IPS-11a (cell line): ENCODE measurements around the gene F2RL2.
"Not testable (repeated sequence)": the region's sequence is repeated elsewhere in the genome, so short reads cannot be mapped to it uniquely, and the experiment has no call there.

Source experiments
- H3K4me3 ChIP-seq: one replicate; pipeline ENCODE4 v1.5.1; 2013; ENCODE audit warnings: low read depth, low read length, control low read depth

The F2RL2 gene

DNA sequence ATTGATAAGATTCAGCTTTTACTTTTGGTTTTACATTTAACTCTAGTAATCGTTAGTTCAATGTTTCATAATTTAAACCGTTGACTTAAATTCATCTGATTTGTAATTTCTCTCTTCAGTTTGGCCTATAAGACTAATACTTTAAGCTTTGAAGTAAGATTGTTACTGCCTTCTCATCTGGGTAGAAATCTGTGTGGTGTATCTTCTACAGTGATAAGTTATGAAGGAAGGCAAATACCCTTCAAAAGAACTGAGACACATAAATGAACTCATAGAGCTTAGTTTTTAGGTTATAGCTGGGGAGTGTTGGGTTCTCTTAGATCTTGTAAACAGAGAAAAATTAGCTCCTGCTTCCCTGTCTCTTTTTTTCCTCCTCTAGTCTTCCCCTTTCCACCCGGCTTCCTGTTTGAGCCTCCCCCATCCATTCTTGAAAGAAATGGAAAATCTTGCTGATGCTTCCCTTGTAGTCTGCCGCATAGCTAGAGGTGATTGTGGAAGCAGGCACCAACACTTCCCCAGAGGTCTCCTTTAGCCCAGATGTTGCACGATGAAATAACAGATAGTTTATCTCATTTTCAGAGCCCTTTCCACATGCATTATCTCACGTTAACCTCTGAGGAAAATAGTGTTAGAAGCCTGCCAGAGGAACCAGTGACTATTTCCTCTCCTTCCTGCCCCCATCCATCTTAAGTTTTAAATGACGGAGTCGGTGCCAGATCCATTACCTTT is 2.0 kb upstream of the F2RL2 start:
- no peak overlapping the region for H3K4me3 ChIP-seq

DNA sequence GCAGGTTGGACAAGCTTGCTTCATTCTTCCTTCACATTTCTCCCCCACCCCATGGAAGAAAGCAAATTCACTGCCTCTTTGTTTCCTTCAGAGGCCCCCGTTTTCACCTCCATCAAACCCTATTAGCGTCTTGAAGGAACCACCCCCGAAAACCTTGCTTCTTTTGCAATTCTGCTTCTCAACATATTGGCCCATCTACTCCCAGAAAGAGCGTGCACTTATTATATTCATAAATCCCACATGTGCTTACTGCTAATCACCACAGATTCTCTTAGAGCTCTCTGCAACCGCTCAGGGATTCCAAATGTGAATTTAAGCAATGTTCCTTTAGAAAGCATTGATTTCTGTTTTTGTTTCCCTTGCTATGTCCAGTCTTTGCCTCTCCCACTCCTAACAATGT is 1.1 kb downstream of the F2RL2 start:
- H3K4me3 ChIP-seq: no peak overlapping the region

DNA sequence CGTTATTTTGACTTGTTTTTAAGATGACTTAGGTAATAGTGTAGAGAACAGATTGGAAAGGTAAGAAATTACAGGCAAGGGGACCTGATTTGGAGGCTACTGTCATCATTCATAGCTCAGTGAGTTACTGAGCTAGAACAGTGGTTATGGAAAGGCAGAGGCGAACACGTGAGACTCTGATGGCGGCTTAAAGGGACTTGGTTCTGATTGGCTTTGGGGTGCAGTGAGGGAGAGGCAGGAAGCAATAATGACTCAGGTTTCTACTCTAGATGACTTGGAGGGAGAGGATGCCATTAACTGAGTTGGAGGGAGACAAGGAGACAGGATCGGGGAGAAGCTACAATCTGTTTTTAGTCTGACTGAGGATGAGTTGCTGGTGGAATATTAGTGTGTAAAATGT is 3.0 kb downstream of the F2RL2 start:
- no peak overlapping the region for H3K4me3 ChIP-seq

DNA sequence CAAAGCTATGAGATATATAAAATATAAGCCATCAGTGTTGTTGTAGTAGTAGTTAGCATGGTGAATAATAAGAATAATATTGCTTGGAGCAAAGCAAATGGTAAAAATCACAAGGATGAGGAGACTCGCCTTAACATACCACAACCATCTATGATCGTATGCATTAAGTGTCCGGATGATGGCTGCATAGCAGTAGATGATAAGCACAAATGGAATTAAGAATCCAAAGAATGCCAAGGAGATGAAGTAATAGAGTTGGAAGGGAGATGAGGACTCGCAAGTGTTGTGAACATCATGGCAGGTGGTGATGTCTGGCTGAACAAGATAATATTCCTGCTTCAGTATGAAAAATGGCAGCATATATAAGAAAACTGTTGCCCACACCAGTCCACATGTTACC is 5.5 kb downstream of the F2RL2 start:
- no peak overlapping the region for H3K4me3 ChIP-seq

DNA sequence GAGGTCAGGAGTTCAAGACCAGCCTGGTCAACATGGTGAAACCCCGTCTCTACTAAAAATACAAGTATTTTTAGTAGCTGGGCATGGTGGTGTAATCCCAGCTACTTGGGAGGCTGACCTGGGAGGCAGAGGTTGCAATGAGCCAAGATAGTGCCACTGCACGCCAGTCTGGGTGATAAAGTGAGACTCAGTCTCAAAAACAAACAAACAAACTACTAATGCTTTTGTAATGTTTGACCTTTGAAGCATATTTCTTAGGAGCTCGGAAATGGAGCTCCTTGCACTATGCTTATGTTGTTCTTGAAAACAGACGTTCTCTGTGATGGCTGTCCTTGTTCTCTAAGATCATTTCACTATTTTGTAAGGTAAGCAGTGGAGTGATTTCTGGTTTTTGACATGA is 6.0 kb downstream of the F2RL2 start:
- H3K4me3 ChIP-seq: no peak overlapping the region

DNA sequence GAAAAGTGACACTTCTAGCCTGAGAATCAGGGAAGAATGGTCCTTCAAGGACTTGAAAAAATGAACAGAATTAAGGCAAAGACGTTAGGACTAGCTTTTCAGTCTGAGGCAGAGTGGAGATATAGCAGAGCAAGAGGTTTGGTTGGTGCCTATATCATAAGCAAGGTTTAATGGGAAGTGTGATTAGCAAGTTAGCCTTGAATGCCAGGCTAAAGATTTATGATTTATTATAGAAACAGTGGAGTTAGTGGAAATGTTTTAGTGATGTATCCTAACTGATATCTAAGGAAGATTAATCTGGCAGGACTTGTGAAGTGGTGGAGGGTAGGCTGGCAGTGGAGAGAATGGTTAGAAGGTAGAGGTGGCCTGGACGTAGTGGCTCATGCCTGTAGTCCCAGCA is 7.0 kb downstream of the F2RL2 start:
- H3K4me3 ChIP-seq: no peak overlapping the region

DNA sequence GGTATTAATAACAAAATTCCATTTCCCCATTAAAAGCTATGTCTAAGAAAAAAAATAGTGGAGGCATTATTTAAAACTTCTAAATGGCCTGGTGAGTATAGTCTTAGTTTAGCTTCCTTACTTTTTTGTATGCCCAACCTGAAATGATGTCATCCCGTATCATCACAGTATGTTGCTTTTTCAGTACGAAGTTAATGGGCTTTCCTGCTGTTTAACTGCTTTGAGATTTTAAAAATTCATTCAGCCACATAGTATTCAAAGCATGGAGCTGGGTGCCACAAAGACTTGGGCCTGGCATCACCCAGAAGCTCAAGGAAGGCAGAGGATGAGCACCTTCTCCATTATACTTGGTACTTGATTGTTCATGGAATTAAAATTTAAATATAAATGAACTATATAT is 7.4 kb downstream of the F2RL2 start:
- no peak overlapping the region for H3K4me3 ChIP-seq

DNA sequence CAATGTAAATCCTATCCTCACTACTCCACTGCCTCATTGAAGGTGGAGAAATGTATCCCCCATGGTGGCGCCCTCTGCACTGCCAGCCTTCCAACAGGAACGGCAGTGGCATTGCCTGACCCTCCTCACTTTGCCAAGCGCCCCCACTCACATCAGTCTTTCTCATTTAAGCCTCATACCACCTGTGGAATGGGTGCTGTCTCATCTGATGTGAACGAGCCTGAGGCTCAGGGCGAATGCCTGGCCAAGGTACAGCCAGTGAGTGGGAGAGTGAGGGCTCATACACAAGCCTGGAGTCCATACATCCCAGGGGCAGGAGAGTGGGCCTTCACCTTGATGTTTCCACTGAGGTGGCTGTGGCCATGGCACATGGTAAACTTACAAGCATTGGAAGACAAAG is 10.3 kb downstream of the F2RL2 start:
- H3K4me3 ChIP-seq: no peak overlapping the region

DNA sequence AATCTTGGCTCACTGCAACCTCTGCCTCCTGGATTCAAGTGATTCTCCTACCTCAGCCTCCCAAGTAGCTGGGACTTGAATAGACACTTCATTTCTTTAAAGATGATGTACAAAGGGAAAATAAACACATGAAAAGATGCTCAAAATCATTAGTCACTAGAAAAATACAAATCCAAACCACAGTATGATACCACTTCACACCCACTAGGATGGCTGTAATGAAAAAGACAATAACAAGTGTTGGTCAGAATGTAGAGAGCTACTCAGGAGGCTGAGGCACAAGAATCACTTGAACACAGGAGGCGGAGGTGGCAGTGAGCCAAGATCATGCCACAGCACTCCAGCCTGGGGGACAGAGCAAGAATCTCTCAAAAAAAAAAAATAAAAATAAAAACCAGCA is 13.0 kb downstream of the F2RL2 start:
- H3K4me3 ChIP-seq: no peak overlapping the region

DNA sequence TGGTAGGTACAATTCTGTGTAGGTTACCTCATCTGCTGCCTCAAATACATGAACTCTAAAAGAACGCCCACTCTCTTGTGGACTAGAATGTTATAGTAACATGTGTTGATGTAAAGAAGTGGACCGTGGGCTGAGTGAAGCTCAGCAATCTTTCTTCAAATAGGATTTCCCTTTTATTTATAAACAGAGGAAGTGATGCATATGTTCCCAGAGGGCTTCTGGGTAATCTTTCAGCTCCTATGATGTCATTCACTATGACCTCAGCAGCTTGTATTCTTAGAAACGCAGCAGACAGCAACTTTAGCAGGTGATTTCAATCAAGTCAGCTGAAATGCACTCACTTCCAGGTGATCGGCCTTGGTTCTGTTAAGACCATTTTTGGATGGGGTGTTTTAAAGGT is 14.4 kb downstream of the F2RL2 start:
- H3K4me3 ChIP-seq: no peak overlapping the region

DNA sequence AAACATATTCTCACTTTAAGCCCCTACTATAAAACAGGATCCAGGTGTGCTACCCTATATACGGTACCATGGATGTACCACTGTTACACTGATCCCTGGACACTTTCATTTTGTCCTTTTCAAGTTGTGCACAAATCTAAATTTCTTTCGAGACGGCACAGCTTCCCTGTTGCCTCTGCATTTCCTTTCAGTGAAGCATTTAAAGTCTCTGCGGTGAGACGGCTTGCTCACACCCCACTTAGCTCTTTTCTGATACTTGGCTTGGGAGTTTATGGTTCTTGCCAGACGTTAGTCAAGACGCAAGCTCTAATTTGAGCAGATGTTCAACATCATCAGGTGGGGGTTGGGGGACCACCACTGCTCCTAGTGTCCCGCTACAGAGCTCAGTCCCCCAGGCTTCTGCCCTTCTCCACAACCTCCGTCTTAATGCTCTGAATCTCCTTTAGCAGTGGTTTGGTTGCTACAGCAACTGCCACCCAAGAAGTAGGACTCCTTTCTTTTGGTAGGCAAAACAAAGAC is 15.8 kb downstream of the F2RL2 start:
- no peak overlapping the region for H3K4me3 ChIP-seq

DNA sequence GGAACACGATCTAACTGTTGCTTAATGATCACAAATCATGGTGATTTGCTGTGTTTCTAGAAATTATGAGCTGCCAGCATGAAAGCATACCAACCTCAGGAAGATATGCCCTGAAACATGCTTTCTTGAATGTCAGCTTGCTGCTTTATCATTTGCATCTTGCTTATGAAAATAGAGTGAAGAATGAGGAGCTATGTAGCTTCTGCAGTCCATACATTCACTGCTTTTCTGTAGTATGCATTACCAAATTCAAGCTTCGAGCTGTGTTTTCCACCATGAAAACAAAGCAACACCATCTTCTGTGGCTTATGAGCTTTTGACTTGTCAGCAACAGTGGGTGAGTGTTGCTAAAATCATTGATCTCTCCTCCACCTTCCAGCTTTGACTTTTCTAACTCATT is 16.5 kb downstream of the F2RL2 start:
- no peak overlapping the region for H3K4me3 ChIP-seq

DNA sequence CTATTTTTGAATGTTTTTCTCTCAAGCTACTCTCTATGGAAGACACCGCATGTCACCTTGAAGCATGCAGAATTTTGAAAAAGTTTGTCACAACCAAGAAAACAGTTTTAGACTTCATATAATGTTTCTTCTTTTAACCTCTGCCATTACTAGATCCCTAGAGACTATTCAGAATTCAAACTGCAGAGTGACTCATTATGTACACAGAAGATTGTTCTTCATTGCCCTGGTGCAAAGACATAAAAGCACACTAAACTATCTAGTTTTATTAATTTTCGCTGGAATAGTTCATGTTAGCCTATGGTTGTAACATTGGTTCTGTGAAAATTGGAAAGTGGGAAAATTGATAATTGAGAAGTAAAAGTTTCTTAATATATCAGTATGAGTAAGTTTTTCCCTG is 18.4 kb downstream of the F2RL2 start:
- H3K4me3 ChIP-seq: no peak overlapping the region

DNA sequence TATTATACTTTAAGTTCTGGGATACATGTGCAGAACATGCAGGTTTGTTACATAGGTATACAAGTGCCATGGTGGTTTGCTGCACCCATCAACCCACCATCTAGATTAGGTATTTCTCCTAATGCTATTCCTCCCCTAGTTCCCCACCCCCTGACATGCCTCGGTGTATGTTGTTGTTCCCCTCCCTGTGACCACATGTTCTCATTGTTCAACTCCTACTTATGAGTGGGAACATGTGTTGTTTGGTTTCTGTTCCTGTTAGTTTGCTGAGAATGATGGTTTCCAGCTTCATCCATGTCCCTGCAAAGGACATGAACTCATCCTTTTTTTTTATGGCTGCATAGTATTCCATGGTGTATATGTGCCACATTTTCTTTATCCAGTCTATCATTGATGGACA is 19.2 kb downstream of the F2RL2 start:
- H3K4me3 ChIP-seq: not testable (repeated sequence)

DNA sequence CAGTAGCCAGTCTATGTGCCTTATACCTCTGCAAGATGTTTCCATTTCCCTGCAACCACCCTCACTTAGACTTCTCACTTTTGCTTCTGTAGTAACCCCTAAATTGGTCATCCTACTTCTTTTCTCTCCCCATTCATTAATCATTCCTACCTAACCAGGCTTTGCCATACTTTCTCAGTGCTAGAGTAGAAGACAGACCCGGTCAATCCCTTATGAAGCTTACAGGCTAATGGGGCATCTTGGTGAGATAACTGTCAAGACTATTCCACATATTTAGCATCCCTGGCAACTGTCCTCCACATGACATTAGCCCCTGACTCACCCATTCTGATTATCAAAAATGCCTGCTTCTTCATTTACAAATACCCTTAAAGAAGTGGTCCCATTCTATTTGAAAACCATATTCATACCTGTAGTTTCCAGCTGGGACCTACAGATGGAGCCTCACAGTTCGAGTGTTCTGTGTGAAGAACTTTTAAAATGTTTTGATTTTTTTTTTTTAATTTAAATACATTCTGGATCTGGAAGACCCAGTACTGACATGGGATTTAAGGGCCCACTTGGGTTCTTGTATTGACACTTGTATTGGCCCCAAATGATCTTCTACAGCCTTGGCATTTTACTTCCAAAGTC is 21.0 kb downstream of the F2RL2 start:
- H3K4me3 ChIP-seq: no peak overlapping the region

DNA sequence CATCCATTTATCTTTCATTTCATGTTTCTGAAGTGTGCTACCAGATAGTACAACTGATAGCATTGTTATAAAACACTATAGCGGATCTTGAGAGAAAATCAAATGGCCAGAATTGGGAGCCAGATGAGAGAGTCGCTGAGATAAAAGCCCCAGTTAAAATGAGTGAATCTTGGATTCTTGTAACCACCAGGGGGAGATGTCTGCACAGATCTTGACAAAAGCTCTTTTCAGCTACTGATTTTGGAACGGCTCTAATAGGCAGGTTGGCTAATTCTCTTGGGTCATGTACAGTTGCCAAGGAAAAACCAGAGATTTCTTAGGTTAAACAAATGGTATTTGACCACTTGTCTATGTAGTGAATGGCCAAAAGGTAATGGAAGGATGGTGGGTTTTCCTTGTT is 21.7 kb downstream of the F2RL2 start:
- no peak overlapping the region for H3K4me3 ChIP-seq

DNA sequence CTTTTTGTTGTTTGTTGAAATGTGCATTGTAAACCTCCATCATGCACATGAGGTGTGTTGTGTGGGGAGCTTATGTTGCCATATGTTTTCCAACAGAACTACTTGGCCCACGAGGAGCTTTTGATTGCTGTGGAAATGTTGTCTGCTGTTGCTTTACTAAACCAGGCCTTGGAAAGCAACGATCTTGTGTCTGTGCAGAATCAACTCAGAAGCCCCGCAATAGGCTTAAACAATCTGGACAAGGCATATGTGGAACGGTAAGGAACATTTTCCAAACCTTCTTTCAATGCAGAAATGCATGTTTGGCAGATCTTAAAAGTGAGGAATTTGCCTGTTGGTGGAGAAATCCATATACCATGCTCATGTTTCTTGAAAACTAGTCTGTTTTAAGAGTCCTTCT is 22.5 kb downstream of the F2RL2 start:
- no peak overlapping the region for H3K4me3 ChIP-seq

DNA sequence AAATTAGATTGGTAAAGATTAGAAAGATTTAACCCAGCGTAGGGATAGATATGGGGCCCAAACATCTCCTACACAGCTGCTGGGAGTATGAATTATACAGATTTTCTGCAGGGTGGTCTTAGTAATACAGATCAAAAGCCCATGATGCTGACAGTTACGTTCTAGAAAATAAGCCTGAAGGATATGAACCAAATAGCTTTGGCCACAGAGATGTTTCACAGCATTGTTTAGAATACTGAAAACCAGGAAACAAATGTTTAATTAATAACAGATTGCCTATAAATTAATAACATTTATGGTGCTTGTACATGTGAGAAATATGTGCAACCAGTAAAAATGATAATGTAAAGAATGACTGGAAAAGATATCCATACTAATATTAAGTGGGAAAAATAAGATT is 24.7 kb downstream of the F2RL2 start:
- no peak overlapping the region for H3K4me3 ChIP-seq

DNA sequence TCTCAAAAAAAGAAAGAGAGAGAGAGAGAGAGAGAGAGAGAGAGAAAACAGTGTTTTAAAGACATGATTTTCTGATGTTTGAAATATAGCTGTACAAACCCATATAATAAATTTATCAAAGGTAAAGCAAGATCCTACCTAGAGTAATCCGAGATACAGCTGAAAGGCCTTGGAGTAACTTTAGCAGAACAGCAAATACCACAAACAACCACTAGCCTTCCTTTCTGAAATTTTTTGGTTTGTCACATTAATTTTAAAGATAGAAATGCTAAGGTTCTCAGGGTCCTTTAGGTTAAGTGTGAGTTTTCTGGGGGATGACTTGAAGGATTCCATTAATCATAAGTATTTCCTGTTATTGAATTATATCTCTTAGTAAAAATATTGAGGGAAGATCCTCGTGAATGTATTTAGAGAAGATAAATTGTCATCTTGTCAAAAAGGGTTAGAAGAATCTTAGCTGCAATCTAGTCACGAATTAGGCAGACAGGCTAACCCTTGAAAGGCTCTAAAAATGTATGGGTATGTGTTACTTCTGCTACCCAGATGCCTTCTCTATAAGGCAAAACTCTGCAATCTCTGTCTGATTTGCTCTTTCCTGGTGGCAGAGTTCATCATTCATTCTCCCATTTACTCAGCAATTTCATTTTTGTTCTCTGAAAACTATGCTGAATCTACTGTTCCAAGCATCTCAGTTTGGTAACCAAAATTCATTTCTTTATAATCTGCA is 27.3 kb downstream of the F2RL2 start:
- H3K4me3 ChIP-seq: no peak overlapping the region

DNA sequence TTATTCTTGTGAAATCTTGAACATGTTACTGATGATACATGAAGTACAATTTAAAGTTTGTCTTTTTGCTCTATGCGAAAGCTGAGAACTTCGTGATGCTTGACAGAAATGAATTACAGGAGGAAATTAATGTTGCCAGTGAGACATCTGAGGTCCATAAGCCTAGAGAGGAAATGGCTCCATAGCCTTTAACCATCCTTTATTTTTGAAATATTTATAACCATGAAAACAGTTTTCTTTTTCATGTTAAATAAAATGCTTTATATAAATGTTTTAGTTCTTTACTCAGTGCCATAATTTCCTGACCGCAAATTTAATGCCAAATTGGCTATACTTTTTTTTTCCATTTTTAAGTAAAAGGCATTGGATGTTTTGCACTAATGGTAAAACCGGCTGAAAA is 29.1 kb downstream of the F2RL2 start:
- H3K4me3 ChIP-seq: no peak overlapping the region

DNA sequence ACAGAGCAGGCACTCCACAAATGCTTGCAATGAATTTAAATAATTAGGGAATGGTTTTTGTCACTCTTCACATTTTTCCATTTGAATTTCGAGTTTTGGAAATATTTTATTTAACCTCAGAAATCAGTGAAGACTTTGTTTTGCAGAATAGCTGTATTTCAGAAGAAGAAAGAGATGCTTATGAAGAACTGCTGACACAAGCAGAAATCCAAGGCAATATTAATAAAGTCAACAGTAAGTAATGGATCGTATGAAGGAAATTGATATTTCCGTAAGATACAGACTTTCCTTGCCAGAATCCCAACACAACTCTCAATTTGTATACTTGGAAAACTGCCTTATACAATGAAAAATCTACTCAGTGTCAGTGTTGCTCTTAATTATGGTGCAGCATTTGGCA is 30.5 kb downstream of the F2RL2 start:
- H3K4me3 ChIP-seq: no peak overlapping the region

DNA sequence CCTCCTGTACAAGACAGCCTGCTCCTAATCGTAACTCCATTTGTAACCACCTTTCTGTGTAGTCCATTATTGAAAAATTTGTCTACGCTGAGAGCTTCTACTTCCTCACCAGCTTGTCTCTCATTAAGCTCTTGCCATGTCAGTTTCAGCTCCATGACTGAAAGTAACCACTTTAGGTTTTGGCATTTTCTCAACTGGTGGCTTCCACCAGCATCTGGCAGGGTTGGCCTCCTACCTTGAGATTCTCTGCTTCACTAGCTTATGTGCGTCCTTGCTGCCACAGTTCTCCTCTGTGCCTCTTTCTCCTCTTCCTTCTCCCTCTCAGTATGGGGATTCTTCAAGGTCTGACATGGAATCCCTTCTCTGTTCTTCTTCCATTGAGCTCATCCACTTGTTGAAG is 31.8 kb downstream of the F2RL2 start:
- H3K4me3 ChIP-seq: no peak overlapping the region
